ENCODE measurements around the gene BRD7.

BRD7 gene

DNA sequence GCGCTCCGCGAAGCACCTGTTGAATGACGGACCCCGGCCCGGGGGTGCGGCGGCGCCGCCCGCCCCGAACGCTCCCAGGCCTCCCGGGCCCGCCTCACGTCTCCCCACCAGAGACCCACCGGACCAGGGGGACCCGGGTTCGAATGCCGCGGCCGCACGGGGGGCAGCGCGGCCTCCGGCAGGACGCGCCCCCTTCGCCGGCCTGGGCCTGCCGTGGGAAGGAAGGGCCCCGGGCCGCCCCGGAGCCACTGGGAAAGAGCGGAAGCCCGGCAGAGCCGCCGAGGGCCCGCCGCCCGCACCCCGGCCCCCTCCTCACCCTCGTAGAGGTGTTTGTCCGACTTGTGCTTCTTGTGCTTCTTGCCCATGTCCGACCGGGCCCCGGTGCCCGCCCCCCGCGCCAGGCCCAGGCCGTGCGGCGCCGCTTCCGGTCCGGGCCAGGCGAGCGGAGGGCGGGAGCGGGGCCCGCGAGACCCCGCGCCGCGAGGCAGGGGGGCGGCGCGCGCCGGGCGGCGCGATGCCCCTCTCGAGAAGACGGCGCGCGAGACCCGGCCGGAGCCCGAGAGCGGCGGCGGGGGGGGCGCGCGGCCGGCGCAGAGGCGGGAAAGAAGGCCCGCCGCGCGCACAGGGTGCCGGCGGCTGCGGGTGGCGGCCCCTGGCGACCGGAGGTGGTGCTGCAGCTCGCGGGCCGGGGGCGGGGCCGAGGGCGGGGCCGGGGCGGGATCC, at the start of gene BRD7:
TSS of gene BRD7 (minus strand) at position 579 of the 723 bp plus-strand sequence. CDS start at position 365, 214 bp downstream.
- in situ Hi-C loops (cut with HindIII; ENCODE audit: low sequenced_read_pairs): no loop called here

DNA sequence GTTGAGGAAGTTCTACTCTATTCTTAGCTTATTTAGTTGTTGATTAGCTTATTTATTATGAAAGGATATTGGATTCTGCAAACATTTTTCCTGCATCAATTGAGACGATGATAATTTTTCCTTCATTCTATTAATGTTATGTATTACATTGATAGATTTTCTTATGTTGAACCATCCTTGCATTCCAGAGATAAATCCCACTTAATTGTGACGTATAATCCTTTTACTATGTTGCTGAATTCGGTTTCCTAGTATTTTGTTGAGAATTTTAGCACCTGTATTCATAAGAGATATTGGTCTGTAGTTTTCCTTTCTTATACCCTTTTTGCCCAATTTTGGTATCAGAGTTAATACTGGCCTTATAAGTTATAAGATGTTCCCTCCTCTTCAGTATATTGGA, 47.6 kb upstream of the BRD7 start:
- in situ Hi-C loops (cut with HindIII; ENCODE audit: low sequenced_read_pairs): no loop called here

GRCh38 chr16:50414152-50414551, 45.4 kb upstream of the BRD7 start:
- in situ Hi-C loops (cut with HindIII; ENCODE audit: low sequenced_read_pairs): no loop called here

DNA sequence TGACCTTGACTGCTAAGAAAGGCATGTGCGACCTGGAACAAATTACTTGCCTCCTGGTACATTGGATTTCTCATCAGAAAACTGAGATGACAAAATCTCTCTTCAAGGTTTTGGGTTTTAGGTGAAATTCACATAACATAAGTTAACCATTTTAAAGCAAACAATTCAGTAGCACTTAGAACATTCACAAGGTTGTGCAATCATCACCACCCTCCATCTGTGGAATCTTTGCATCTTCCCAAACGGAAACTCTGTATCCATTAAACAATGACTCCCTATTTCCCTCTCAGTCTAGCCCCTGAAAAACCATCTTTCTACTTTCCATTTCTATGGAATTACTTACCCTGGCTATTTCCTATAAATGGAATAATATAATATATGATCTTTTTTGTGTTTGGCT, 42.2 kb upstream of the BRD7 start:
- in situ Hi-C loops (cut with HindIII; ENCODE audit: low sequenced_read_pairs): no loop called here

DNA sequence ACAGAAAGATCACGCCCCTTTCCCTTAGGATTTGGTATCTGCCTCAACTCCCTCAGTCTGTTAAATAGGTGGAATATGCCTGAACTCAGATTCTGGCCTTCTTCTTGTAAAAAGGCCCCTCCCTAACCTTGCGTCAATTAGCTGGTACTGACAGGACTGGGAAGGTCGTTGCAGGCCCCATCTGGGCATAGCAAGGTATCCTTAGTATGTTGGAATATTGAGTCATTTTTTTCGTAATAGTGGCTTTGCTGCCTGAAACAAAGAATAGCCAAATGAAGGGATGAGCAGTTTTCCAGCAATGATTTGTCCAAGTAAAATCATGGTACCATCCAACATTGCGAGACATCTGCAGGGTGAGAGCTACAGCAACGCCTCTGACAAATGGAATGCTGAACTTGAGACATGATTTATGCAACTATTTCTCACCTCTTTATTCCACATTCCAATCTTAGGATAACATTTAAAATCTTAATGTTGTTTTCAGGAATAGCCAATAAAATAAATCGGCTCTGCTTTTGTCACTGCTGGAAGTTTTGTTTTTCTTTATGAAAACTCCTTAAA, 39.3 kb upstream of the BRD7 start:
- in situ Hi-C loops (cut with HindIII; ENCODE audit: low sequenced_read_pairs): no loop called here

GRCh38 chr16:50407351-50407750, 38.6 kb upstream of the BRD7 start:
- in situ Hi-C loops (cut with HindIII; ENCODE audit: low sequenced_read_pairs): no loop called here

GRCh38 chr16:50403491-50403890, 34.7 kb upstream of the BRD7 start:
- in situ Hi-C loops (cut with HindIII; ENCODE audit: low sequenced_read_pairs): no loop called here

DNA sequence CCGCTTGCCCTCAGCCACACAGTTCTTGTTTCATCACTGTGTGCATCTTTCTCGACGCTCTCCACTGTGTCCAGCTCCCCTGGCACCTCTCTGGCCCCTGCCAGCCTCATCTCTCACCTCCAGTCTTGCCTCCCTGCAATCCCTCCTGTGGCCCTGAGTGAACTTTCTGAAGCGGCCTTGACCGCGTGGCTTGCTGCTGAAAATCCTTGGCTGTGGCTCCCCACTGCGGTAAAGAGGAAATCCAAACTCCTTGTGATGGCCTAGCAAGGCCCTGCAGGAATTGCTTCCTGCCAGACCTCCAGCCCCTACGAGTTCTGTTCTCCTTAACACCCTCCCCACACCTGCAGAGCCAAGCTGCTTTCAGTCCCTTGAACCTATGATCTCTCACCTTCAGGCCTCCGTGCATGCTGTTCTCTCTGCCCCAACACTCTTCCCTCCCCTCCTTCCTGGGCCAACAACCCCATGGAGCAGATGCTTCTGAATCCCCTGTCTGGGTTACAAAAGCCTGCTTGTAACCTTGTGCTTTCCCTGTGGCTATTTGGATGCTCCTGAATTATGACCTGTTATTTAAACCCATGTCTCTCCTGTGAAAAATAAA, 33.6 kb upstream of the BRD7 start:
- in situ Hi-C loops (cut with HindIII; ENCODE audit: low sequenced_read_pairs): no loop called here

- in situ Hi-C loops (cut with HindIII; ENCODE audit: low sequenced_read_pairs): no loop called here
Measured at GRCh38 chr16:50401355-50401754, 32.6 kb upstream of the BRD7 start.

DNA sequence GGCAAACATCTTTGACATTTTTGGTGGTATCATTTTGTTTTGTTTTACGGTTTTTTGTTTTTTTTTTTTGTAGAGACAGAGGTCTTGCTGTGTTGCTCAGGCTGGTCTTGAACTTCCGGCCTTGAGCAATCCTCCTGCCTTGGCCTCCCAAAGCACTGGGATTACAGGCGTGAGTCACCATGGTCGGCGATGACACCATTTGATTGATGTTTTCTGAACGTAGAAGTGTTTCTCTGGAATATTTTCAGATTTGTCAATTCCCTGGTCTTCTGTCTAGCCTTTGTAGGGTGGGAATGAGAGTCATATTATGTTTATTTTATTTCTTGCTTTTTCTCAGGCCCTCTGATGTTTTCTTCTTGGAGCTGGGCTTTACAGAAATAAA, 32.2 kb upstream of the BRD7 start:
- in situ Hi-C loops (cut with HindIII; ENCODE audit: low sequenced_read_pairs): no loop called here

DNA sequence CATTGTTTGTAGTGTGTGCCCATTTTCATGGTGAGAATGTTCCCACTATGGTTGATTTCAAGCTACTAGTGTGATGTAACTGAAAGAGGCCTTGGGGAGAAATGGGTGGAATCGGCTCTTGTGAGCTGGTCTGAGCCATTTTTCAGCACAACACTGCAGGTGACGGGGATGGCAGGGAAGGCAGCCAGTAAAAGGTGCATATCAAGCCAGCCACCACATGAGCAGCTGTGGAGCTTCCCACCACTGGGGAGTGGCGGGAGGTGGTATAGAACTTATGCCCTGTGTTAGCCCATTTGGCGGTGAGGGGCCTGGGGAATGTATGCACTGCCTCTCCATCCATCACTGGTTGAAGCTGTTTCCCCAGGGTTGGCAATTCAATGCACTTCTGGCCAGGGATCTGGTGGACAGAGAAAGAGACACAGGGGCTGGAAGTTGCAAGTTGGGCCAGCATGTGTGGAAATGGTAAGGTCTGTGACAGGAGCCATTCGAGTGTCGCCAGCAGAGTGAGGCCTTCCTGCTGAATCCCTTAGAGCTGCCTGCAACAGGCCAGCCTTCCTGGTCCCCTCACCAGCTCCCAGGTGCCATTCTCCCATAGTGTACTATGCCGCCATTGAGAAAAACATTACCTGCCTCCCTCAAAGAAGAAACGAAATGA, 31.7 kb upstream of the BRD7 start:
- in situ Hi-C loops (cut with HindIII; ENCODE audit: low sequenced_read_pairs): no loop called here

- in situ Hi-C loops (cut with HindIII; ENCODE audit: low sequenced_read_pairs): no loop called here
Measured at GRCh38 chr16:50399411-50399810, 30.6 kb upstream of the BRD7 start.

DNA sequence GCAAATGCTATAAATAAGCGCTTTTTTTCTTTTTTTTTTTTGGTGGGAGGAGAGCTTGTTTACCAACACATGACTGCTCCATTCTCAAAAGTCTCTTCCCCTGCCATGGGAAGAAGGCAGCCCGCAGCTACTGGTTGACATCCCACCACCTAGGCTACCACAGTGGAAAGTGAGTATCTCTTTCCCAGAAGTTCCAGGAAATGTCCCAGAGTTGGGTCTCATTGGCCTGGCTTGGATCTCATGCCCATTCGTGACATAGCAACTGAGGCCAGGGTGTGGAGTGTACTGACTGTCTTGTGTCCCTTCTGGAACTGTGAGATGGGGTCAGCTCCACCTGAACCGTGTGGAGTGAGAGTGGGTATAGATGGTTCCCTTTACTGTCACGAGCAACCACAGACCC, 29.5 kb upstream of the BRD7 start:
- in situ Hi-C loops (cut with HindIII; ENCODE audit: low sequenced_read_pairs): no loop called here

GRCh38 chr16:50396761-50397535, 28.2 kb upstream of the BRD7 start:
- in situ Hi-C loops (cut with HindIII; ENCODE audit: low sequenced_read_pairs): no loop called here

- in situ Hi-C loops (cut with HindIII; ENCODE audit: low sequenced_read_pairs): no loop called here
Measured at GRCh38 chr16:50395763-50396710, 27.2 kb upstream of the BRD7 start.

- in situ Hi-C loops (cut with HindIII; ENCODE audit: low sequenced_read_pairs): no loop called here
Measured at GRCh38 chr16:50393858-50394802, 25.3 kb upstream of the BRD7 start.

GRCh38 chr16:50393416-50393815, 24.6 kb upstream of the BRD7 start:
- in situ Hi-C loops (cut with HindIII; ENCODE audit: low sequenced_read_pairs): no loop called here

- in situ Hi-C loops (cut with HindIII; ENCODE audit: low sequenced_read_pairs): no loop called here
Measured at GRCh38 chr16:50390914-50391716, 22.3 kb upstream of the BRD7 start.
